NK-92 treated with Interleukin-12 subunit alpha and Interleukin-12 subunit beta, amount 100 ng/mL, for 24 hours (cell line): ENCODE data around the gene SLC25A47.
"Not testable (repeated sequence)": the region's sequence is repeated elsewhere in the genome, so short reads cannot be mapped to it uniquely, and the experiment has no call there.

Experiments used
- DNase-seq: peaks from one replicate; lab custom pipeline; 2025; lab: John Stamatoyannopoulos, UW

SLC25A47 gene, protein sequence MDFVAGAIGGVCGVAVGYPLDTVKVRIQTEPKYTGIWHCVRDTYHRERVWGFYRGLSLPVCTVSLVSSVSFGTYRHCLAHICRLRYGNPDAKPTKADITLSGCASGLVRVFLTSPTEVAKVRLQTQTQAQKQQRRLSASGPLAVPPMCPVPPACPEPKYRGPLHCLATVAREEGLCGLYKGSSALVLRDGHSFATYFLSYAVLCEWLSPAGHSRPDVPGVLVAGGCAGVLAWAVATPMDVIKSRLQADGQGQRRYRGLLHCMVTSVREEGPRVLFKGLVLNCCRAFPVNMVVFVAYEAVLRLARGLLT

DNA sequence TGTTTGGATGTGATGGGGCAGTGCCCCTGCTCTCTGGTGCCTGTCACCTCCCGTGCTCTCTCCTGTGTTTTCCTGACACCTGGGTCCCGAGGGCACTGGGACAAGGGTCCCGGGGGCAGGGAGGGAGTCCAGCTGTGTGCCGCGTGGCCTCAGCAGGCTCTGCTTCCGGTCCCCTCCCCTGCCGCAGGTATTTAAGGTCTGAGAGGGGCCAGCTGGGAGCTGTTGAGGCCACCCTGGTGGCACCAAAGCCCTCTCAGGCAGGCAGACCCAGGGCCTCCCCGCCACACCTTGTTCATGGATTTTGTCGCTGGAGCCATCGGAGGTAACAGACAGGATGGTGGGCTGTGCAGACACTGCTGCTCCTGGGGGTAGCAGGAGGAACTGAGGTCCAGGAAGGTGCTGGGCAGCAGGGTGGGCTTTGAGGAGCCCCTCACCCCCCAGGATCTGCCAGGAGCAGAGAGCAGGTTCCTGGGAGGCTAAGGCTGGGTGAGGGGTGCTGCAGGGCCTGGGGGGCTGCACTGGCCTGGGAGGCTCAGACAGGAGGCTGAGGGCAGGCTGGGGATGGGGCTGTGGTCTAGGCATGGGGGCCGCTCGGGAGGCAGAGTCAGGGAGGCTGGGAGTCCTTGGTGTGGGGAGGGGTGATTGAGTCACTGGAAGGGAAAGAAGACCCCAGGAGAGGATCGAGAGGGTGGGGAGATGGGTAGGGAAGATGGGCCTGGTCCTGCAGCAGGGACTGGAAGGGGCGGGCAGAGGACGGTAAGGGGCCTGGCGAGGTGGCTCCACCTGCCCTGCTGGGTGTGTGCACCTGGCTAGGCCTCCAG is at the start of gene SLC25A47:
SLC25A47 (plus strand) TSS at position 219 of the 821 bp plus-strand sequence; CDS start at position 295, 76 bp downstream.
- no peak for DNase-seq

- no peak for DNase-seq
Measured at GRCh38 chr14:100274250-100274649, 48.9 kb upstream of the SLC25A47 start.

GRCh38 chr14:100275214-100275613 is 47.9 kb upstream of the SLC25A47 start:
- no peak for DNase-seq

DNA sequence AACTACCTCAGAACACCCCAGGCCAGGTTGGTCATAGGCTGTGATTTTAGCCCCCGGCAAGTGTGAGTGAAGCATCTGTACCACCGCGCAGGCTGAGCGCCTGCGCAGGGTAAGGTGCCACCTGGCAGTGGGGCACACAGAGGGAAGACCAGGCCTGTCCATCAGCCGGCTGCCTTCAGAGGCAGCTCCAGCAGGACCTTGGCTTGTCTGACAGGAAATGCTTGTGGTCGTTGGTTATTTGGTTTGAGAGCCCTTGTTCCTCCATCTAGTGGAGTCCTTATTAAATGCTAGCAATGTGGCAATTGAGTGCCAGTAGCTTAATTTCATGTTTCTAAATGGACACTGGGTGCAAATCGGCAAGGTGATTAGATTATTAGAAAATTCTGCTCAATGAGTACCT is 44.4 kb upstream of the SLC25A47 start:
- no peak for DNase-seq

DNA sequence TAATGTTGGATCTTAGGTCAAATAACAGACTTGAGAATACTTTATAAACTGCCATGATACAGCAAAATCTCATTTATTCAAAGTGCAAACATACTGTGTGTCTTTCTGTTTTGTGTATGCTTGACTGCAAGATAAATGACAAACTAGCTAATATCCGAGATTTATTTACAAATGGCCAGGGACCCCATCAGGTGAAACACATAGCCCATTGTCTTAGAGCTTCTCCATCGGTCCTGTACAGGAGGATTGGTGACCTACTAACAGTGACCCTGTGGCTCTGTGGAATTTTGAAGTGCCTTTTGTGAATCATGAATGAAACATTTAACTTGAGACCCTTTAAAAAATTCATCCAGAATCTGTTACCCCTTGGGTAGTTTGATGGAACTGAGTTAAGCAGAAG is 44.0 kb upstream of the SLC25A47 start:
- DNase-seq = no peak

DNA sequence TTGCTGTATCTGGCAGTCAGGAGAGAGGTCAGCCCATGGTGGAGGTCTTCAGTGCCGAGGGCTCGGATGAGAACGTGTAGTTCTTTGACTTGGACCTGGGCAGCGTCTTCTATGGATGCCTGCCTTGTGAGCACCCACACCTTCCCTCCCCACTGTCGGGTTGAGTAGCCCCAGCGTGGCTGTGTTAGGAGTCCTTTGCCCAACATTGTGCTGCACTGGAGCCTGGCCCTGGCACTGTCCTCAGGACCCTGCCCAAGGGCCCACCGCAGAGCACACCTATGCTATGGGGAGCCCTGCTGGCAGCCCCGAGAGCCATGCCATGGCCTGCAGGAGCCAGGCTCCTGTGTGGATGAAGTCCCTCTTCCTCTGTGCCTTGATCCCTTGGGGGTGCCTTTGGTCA is 43.6 kb upstream of the SLC25A47 start:
- DNase-seq = no peak

DNA sequence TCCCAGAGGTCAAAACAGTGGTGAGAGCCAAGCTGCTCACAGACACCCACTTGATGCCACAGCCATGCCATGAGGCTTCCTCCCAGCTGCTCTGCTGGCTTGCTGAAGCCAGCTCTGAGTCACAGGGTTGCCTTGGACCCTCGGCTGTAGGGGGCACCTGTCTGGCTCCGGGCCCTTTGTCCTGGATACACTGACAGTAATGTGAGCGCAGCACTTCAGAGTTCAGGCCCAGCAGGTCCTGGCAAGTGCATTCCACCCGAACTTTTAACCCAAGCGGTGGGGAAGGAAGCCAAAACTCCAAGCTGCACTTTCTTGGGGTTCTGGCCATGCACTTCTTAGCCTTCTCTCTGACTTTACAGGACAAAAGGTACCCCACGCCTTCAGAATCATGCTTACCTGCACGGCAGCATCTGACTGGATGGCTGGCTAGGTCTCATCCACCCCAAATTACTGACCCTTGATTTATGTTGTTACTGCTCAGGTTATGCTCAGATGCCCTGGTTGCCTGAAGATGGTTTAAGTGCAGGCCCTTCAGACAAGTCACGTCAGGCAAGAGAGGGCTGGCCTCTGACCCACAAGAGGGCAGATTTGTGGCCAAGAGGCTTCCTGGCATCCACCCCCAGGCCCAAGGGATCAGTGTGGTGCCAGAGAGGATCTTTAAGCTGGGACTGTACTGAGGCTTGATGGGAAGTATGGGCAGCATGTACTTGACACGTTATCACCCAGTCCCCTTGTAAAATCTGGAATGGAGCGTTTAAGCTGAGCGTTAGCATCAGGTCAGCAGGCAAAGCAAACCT is 41.7 kb upstream of the SLC25A47 start:
- no peak for DNase-seq

DNA sequence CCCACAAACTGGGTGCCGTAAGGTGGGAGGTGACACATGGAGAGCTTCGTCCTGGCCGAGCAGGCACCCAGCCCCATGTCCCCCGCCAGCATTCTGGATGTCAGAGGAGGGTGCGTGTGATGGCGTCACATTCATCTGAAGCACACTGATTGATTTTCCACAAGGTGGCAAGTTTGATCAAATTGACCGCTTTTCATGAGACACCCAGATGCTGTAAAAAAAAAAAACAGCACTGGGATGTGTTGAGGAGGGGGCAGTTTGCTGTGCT is 41.1 kb upstream of the SLC25A47 start:
- DNase-seq = no peak

GRCh38 chr14:100282766-100283419 is 40.2 kb upstream of the SLC25A47 start:
- DNase-seq = no peak

DNA sequence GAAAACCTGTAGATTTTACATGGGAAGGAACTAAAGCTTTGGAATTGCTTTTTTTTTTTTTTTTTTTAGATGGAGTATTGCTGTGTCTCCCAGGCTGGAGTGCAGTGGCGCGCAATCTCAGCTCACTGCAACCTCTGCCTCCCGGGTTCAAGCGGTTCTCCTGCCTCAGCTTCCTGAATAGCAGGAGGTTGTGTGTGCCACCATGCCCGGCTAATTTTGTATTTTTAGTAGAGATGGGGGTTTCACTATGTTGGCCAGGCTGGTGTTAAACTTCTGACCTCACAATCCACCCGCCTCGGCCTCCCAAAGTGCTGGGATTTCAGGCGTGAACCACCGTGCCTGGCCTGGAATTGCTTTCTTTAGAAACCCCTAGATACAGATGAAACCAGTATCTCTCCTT is 39.7 kb upstream of the SLC25A47 start:
- DNase-seq = not testable (repeated sequence)

DNA sequence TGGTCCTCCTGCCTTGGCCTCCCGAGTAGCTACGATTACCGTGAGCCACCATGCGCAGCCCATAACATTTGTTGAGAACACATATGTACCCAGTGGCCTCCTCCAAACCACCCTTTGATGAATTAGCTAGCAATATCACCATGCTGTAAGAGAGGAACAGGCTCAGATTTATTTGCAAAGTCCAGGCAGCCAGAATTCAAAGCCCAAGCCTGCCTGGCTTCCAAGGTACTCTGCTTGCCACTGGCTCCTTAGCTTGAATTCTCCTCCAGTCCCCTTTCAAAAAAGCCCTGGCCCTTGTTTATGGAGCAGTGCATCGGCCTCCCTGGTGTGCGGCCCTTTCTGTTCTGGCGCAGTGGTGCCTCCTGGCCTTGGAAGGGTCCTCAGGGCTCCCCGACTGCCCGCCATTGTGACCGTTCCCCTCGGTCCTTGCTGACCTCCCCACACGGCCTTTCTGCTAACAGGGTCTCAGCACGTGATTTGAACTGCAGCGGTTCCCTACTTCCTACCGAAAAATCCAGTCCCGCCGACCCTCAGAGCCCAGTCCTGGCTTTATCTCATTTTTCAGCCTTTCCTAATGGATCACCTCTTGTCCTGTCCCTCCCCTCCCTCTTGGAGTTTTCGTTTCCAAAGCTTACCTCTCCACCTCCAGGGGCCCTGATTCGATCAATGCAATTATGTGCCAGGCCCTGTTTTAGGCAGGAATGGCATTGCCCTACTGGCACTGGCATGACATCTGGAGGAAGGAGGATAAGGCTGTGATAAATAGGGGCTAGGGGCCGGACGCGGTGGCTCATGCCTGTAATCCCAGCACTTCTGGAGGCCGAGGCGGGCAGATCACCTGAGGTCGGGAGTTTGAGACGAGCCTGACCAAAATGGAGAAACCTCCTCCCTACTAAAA is 38.9 kb upstream of the SLC25A47 start:
- no peak for DNase-seq

GRCh38 chr14:100285021-100285912 is 37.9 kb upstream of the SLC25A47 start:
- peak; percentile 58 for DNase-seq

- no peak for DNase-seq
Measured at GRCh38 chr14:100285913-100286400, 37.2 kb upstream of the SLC25A47 start.

- DNase-seq = no peak
Measured at GRCh38 chr14:100286484-100287191, 36.5 kb upstream of the SLC25A47 start.

DNA sequence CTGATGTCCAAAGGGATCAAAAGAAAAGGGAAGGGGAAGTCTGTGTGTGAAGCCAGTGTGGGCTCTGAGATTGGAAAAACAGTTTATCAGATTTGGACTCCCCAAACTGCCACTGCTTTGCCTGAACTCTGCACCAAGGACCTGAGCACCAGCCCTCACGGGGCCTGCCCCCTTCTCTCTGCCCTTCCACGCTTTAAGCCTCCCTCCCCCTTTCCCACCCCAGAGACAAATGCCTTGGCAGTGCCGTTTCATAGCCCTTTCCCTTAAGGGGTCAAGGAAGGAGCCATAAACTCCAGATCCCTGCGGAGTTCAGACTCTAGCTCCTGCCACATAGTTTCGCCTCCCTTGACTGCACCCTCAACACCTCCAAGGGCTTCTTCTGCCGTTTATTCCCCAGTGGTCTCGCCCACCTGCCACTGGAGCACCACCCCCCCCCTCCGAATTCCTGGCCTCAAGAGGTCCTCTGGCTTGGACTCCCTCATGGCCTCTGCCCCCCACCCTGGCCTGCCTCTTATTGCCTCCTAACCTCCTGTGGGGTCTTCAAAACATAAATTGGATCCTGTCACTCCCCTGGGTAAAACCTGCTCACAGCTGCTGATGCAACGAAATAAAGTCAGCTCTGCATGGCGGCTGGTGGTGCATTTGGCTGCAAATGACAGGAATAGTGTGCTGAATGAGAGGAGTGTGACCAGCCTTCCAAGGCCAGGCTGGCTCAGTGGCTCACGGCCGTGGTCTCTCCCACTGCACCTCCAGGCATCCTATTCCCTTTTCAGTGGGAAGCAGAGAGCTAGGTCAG is 35.7 kb upstream of the SLC25A47 start:
- no peak for DNase-seq

DNA sequence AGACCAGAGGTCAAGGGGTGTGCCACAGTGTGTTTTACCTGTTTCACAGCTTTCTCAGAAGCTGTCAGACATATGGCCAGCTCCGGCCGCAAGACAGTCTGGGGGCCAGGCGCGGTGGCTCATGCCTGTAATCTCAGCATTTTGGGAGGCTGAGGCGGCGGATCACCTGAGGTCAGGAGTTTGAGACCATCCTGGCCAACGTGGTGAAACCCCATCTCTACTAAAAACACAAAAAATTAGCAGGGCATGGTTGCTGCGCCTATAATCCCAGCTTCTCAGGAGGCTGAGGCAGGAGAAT is 35.2 kb upstream of the SLC25A47 start:
- DNase-seq = not testable (repeated sequence)

DNA sequence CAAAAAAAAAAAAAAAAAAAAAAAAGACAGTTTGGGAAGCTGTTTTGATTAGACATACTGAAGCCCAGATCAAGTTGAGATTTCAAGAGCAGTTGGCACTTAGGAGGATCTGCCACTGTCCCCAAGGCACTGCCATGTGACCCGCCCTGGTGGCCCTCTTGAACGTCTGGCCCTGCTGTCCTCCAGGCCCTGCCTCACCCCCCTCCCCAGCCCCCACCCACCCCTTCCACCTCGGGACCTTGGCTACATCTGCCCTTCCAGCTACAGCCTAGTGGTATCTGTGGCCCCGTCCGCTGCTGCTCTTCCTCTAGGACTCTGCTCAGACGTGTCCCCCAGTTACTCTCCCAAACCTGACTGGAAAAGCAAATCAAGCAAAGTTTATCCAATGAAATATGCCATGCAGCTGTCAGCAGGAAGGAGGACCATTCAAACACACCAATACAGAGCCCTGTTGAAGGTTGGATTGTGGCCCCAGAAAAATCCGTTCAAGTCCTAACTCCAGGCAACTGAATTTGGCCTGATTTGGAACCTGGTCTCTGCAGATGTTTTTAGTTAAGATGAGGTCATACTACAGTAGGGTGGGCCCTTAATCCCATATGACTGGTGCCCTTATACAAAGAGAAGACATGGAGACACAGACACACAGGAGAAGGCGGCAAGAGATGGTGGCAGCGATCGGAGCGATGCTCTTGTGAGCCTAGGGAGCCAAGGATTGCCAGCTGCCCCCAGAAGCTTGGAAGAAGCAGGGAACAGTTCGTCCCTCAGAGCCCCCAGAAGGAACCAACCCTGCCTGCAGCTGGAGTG is 34.6 kb upstream of the SLC25A47 start:
- no peak for DNase-seq
